22Rv1 (cell line): ENCODE results near the gene NSUN3.
"Not testable (repeated sequence)": the region's sequence is repeated elsewhere in the genome, so short reads cannot be mapped to it uniquely, and the experiment has no call there.

ENCODE experiments used
- H3K27ac ChIP-seq: fragments of 450-650 bp; 2 replicates; pipeline ENCODE4 v1.5.1; 2017
- ZFX ChIP-seq: fragments of 450-650 bp; IDR thresholded peaks from 2 replicates; pipeline ENCODE4 v1.6.1; 2017; ENCODE audit warnings: antibody characterized with exemption, borderline replicate concordance
- TF ChIP-seq, protein P1 (sequence below): fragments of 450-650 bp; IDR thresholded peaks from 2 replicates; pipeline ENCODE4 v1.5.1; 2017; ENCODE audit warnings: mild to moderate bottlenecking

The NSUN3 gene

DNA sequence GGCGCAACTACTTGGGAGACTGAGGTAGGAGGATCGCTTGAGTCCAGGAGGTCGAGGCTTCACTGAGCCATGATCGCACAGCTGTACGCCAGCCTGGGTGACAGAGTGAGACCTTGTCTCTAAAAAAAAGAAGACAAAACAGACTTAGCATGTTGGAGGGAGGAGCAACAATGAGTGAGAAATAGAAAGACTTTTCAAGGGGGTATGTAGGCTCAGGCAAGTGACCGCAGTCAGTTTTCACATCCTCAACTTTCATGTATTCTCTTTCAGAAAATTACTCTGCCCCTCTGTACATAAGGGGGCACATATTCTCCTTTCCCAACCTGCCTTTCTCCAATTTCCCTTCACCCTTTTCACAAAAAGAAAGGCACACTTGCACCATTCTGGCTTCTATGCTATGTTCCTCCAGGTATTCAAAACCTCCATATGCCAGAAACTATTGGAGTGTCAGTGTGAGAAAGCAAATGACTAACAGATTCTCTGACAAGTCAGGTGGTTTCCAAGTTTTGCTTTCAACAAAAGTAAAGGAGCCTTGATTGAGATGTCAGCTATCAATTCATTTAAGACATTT lies 7.6 kb downstream of the NSUN3 start:
- H3K27ac ChIP-seq, result no peak overlapping the region
- TF ChIP-seq, protein P1, sequence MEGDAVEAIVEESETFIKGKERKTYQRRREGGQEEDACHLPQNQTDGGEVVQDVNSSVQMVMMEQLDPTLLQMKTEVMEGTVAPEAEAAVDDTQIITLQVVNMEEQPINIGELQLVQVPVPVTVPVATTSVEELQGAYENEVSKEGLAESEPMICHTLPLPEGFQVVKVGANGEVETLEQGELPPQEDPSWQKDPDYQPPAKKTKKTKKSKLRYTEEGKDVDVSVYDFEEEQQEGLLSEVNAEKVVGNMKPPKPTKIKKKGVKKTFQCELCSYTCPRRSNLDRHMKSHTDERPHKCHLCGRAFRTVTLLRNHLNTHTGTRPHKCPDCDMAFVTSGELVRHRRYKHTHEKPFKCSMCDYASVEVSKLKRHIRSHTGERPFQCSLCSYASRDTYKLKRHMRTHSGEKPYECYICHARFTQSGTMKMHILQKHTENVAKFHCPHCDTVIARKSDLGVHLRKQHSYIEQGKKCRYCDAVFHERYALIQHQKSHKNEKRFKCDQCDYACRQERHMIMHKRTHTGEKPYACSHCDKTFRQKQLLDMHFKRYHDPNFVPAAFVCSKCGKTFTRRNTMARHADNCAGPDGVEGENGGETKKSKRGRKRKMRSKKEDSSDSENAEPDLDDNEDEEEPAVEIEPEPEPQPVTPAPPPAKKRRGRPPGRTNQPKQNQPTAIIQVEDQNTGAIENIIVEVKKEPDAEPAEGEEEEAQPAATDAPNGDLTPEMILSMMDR, result no peak
- TF ChIP-seq ZFX, result no peak

DNA sequence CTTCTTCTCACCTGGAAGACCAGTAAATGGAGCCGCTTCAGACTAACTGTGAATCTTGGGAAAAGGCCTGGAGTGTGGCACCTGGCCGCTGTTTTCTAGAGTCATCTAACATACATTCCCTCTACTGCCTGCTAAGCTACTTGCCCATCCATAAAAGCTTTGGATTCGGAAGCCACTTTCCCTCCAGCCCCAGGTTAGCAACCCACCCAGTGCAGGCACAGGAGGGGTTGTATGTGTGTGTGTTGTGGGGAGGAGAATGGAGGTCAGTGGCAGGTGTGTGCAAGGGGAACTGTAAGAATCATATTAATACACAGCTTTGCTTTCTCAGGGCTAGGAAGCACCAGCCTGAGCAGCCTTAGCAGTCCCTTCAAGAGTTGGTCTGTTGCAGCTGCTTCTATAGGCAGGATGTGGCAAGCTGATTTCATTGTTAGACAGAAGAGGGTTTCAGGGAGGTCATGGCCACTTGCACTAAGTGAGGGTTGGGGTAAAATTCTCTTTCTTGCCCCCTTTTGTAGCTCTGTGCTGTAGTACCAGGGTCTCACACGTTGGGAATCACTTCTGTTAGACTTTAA lies 8.9 kb downstream of the NSUN3 start:
- H3K27ac ChIP-seq, result no peak overlapping the region
- no peak for TF ChIP-seq ZFX
- TF ChIP-seq, protein P1, result no peak

DNA sequence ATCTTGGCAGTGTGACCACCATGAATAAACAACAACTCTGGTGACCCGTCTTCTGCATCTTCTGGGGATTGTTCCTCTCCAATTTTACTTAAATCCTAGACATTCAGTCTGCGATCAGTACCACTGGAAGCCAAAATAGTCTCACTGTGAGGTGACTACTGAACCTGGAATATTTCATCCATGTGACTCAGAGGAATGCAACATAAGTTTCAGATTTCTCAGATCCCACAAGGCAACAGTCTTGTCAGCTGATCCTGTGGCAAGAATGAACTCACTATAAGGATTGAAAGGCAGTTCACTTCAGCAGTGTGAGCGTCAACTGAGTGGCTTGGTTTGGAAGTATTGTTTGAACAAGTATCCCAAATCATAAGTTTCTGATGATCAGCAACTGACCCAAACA lies 13.2 kb downstream of the NSUN3 start:
- no peak overlapping the region for H3K27ac ChIP-seq
- TF ChIP-seq, protein P1, result no peak
- no peak for TF ChIP-seq ZFX

DNA sequence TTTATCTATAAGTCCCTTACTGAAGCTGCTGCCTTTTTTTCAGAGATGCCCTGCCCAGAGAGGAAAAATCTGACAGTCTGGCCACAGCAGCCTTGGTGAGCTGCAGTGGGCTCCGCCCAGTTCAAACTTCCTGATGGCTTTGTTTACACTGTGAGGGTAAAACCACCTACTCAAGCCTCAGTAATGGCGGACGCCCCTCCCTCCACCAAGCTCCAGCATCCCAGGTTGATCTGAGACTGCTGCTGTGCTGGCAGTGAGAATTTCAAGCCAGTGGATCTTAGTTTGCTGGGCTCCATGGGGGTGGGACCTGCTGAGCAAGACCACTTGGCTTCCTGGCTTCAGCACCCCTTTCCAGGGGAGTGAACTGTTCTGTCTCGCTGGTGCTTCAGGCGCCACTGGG lies 17.7 kb downstream of the NSUN3 start:
- H3K27ac ChIP-seq, result not testable (repeated sequence)

DNA sequence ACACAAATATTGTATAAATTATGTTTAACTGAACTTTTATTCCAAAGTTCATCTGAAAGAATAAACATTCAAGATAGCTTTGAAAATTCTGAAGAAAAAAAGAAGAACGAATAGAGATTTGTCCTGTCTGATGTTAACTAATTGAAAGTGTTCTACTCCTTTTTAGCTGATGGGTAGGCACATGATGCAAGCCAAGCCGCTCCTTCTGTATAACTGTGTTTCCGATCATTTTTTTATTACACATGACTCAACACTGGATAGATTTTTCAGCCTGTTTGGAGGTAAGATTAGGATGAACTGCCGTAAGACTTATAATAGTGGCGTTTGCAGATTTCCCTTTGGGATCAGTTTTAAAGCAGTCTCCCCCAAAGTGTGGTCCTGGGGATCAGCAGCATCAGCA lies 19.0 kb downstream of the NSUN3 start:
- TF ChIP-seq, protein P1, result no peak
- TF ChIP-seq ZFX, result no peak

DNA sequence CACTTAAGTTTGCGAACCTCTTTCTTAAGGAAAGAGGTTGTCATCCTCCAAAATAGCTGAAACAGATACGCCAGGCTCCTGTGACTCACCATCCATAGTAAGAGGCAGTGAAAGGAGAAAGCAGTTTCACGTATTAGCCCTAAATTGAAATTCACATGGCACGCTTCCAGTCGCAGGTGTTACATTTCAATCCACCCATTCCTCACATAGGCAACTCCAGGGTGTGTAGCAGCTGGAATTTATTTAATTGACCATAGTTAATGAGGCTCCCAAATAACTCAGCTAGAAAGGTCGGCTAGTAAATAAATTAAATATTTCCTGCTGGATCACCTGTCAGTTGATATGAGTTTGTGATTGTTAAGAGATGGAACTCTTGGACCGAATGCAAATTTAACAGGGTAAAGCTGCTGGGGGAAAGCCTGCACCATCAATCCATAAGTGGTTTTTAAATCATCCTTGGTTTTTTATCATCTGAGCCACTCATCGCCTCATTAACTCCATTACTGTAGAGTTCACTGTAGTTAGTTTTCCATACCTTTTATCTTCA lies 19.6 kb downstream of the NSUN3 start:
- H3K27ac ChIP-seq, result no peak overlapping the region
- TF ChIP-seq ZFX, result no peak
- TF ChIP-seq, protein P1, result no peak

More for the DNA sequence above, 19.0 kb downstream of the NSUN3 start:
- no peak overlapping the region for H3K27ac ChIP-seq

DNA sequence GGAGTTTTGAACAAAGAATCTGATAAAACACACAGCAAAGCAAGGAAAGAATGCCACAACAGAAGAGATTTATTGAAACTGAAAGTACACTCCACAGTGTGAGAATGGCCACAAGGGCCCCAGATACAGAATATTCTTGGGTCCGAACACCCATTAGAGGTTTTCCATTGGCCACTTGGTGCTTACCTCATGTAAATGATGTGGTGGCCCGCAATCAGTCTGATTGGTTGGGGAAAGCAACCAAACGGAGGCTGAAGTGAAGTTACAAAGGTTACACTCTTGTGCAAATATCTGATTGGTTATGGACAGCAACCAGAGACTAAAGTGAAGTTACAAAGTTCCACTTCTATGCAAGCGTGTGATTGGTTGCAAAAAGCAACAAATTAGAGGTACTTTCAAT lies 20.4 kb downstream of the NSUN3 start:
- no peak overlapping the region for H3K27ac ChIP-seq
- TF ChIP-seq, protein P1, result no peak
- no peak for TF ChIP-seq ZFX
